GM21737 (cell line): Measurements from ENCODE around the gene LPIN3.

Experiments
- ATAC-seq: cut with Tn5 transposase; IDR thresholded peaks from one replicate; pipeline ENCODE4 v1.9.1; 2021; ENCODE audit warnings: mild to moderate bottlenecking, moderate library complexity; ENCODE audit not compliant: unreplicated experiment

Gene LPIN3

GRCh38 chr20:41348430-41349172, 8.0 kb downstream of the LPIN3 start:
- no peak for ATAC-seq

DNA sequence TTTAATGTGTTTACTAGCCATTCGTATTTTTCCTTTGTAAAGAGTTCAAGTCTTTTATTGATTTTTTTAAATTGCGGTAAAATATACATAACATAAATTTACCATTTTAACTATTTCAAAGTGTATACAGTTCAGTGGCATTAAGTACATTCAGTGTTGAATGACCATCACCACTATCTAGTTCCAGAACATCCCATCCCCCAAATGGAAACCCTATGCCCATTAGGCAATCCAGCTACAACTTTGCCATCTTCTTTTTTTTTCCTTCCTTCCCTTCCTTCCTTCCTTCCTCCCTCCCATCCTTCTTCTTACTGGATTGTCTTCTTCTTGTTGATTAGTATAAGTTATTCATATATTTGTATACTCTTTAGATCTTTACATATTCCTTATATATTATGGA, 8.6 kb downstream of the LPIN3 start:
- ATAC-seq = no peak

DNA sequence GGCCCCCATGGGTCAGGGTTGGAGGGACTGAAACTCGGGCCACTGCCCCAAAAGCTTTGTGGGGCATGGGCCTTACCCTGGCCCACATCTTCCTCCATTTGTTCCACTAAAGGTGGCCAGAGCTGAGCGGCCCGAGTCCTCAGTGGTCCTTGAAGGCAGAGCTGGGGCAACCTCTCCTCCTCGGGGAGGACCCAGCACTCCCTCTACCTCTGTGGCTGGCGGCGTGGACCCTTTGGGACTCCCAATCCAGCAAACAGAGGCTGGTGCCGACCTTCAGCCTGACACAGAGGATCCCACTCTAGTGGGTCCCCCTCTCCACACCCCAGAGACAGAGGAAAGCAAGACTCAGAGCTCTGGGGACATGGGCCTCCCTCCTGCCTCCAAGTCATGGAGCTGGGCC, 9.3 kb downstream of the LPIN3 start:
- no peak for ATAC-seq

DNA sequence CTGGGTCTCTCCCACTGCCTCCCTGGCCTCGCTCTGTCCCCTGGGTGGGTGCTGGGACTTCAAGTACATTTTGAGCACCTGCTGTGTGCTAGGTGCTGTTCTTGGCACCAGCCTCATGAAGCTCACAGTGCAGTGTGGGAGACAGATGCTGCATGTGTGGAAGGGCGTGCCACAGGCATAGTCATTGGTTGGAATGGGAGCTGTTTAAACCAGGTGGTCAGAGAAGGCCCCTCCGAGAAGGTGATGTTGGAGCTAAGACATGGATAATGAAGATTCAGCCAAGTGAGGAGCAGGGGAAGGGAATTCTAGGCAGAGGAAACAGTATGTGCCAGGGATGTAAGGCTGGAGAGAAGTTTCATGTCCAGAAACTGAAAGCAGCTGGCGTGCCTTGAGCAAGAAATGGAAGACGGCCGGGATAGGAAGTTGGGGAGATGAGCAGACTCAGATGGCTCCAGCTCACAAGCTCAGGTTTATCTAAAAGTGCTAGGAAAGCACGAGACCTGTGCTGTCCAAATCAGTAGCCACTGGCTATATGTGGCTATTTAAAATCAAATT, 9.9 kb downstream of the LPIN3 start:
- ATAC-seq = no peak

DNA sequence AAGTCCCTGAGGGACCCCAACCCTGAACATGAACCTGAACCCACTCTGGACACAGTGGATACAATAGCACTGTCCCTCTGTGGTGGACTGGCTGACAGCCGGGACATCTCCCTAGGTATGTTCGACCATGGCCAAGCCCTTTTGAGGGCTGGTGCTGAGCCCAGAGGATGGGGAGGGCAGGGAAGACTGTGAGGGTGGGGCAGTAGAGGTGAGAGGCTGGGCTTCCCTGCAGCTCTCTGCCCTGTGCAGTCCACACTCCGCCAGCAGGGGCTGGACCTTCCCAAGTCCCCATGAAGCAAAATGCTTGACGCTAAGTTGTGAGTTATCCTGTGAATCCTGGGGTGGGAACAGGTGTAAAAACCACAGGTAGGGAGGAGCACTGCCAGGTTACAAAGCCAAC, 11.5 kb downstream of the LPIN3 start:
- no peak for ATAC-seq

- no peak for ATAC-seq
These were observed 12.0 kb downstream of the LPIN3 start for GRCh38 chr20:41352666-41353065.

- no peak for ATAC-seq
These were observed 12.9 kb downstream of the LPIN3 start for GRCh38 chr20:41353530-41353929.

- ATAC-seq = no peak
These were observed 14.6 kb downstream of the LPIN3 start for GRCh38 chr20:41355192-41355591.

DNA sequence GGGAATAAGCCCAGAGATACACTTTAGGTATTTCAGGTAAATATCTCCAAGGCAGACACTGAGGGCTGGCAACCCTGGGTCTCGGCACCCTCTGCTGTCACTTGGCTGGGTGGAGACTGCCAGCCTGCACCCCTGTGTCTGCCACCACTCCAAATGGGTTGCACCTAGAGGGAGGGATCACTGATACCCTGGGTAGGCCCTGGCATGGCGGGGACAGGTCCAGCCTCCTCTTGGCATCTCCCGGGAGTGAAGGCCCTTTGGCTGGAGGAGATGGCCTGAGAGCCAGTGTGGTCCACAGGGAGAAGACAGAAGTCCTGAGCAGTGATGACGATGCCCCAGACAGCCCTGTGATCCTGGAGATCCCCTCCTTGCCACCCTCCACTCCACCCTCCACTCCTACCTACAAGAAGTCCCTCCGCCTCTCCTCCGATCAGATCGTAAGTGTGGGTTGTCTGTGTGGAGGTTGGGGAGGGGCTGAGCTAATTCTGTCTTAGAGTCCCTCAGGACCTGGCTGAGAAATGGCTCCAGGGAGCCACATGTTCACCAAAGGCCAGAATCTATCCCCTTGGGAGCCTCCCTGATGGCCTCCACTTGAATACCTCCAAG, 15.1 kb downstream of the LPIN3 start:
- ATAC-seq = no peak

DNA sequence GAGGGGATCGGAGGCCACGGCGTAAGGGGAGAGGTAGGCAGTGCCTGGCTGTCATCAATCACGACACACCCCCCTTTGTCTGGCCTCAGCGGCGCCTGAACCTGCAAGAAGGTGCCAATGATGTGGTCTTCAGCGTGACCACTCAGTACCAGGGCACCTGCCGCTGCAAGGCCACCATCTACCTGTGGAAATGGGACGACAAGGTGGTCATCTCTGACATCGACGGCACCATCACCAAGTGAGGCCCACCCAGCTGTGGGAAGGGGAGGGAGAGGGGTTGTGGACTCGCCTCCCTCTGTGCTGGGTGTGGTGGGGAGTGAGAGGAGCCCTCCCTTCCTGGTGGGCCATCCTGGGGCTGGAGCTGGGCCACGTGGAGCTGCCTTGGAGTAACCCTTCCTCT, 16.3 kb downstream of the LPIN3 start:
- no peak for ATAC-seq

DNA sequence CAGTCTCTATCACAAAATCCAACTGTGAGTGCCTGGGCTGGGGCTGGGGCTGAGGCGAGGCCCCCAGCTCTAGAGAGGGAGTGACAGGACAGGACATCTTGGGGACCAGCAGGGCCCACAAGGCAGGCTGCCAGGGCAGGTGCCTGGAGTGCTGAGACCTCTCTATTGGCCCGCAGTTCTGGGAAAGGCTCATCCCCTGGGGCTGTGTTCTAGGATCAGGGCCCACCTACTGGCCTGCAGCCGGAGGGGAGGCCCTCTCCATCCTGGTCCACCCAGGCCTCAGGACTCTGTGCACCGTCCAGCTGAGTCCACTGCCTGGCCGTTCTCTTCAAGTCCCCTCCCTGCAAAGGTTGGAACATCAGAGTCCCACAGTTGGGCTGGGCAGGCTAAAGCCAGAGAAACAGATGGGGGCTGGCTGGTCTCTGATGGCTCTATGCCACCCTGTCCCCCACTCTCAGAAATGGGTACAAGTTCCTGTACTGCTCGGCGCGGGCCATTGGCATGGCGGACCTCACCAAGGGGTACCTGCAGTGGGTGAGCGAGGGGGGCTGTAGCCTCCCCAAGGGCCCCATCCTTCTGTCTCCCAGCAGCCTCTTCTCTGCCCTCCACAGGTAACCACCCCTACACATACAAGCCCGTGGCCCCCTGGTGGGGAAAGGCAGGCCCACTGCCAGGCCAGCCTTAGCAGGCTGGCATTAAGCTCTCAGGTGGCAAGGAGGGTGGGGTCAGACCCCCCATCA, 17.0 kb downstream of the LPIN3 start:
- ATAC-seq = no peak

GRCh38 chr20:41358230-41358629, 17.6 kb downstream of the LPIN3 start:
- ATAC-seq = no peak

GRCh38 chr20:41358717-41359116, 18.1 kb downstream of the LPIN3 start:
- no peak for ATAC-seq

GRCh38 chr20:41359541-41360011, 19.0 kb downstream of the LPIN3 start:
- ATAC-seq = no peak

- ATAC-seq = no peak
These were observed 20.5 kb downstream of the LPIN3 start for GRCh38 chr20:41360831-41361756.

DNA sequence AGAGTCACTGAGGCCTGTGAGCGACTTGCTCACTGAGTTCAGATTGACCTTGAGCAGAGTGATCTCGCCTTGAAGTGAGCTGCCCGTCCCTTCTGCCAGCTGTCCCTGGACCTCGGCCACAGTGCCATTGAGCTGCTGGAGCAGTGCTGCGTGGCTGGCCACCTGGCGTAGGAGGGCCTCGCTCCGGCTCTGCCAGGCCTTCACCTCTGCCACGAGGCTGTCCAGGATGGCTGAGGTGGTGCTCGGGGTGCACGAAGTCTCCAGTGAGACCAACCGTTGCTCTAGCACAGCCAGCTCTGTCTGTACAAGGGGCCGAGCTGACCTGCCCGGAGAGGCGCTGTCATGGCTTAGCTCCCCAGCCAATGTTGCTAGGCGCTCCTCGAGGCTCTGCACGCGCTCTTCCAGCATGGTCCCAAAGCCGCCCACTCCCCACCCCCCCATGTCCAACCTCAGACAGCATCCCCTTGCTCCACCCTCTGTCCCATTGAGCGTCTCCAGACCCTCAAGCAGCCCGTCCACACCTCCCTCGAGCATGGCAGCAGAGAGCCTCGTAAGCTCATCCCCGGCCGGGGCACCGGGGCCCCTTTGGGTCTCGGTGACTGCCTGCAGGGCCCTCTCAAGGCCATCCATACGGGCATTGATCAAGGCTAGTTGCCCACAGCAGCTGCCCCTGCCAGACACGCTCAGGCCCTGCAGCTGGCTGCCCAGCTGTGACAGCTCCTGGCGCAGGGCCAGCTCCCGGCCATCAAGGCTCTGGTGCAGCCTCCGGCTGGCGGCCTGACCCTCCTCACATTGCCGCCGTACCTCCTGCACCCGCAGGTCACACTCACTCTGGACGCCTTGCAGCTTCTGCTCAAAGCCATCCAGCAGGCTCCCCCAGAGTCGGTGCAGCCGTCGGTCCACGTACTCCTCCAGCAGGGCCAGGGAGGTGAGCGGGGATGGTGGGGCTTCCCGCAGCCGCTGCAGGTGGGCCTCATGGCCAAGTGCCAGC, 21.4 kb downstream of the LPIN3 start:
- no peak for ATAC-seq

- no peak for ATAC-seq
These were observed 22.1 kb downstream of the LPIN3 start for GRCh38 chr20:41362748-41363140.

DNA sequence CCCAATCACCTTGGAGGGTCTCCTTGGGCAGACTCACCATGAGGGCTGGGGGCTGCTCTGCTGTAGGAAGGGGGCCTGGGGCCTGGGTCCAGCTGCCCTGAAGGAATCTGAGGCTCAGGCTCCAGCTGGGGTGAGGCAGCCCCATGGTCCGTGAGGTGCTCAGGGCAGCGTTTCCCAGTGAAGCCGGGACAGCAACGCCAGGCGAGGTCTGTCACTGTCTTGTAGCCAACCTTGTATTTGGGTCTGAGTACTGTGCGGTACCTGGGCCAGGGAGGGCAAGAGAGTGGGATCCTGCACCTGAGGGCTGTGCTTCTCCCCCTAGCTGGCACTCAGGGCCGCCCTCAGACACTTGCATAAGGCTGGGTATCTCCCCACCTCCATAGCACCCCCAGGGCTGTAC, 23.0 kb downstream of the LPIN3 start:
- no peak for ATAC-seq

GRCh38 chr20:41364236-41364855, 23.7 kb downstream of the LPIN3 start:
- ATAC-seq = no peak
